HG03378 (cell line): ENCODE results near the gene MRS2.

Experiments used
- ATAC-seq: cut with Tn5 transposase; IDR thresholded peaks from one replicate; pipeline ENCODE4 v1.9.1; 2021; ENCODE audit warnings: mild to moderate bottlenecking, moderate library complexity; ENCODE audit not compliant: unreplicated experiment

Gene MRS2

DNA sequence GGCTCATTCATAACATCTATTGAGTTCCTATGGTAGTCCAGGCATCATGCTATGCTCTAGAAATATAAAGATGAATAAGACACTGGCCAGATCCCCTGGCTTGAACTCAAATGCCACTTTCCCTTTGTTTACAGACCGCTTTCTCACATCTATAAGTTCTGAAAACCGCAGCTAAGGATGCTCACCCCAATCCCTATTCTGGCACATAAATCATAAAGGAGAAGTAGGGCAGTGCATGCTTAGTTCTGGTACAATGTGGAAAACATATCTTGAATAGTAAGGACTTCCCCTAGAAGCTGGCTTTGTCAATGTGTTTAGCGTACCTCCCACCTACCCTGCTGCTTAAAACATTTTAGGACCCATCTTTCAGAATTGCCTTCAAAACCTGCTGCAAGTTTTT lies 26.4 kb downstream of the MRS2 start:
- ATAC-seq = no peak

DNA sequence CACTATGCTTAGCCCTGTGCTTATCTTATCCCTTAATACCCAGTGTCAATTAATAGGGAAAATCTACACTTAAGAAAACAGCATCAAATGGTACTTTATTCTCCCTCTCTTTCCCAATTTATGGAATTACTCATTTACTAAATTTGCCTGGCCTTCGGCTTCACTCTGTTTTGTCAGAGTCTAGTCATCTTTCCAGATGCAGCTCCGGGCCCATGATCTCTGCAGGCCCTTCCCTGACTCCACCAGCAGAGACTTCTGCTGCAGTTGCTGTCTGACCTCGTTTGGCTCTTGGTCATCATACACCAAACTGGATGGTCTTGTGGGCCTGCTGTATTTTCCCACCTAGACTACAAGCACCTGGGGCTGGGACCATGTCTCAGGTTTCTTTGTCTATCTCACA lies 27.4 kb downstream of the MRS2 start:
- ATAC-seq = no peak

DNA sequence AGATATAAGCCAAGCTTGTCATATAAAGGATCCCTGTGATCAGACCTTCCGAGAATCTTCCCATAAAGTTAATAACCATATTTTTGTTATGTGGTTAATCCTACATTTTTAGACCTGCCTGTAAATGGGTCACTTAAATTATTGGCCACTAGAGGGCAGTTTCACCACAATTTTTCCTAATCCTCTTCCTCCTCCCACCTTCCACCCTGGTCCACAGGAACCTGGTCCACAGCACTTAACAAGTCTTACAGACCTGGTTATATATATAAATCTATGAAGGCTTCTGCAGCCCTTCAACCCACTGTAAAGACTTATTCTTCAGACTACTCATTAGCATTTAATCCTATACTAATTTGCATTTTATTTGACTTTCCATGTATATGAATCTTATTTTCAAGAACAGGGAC lies 28.3 kb downstream of the MRS2 start:
- no peak for ATAC-seq

DNA sequence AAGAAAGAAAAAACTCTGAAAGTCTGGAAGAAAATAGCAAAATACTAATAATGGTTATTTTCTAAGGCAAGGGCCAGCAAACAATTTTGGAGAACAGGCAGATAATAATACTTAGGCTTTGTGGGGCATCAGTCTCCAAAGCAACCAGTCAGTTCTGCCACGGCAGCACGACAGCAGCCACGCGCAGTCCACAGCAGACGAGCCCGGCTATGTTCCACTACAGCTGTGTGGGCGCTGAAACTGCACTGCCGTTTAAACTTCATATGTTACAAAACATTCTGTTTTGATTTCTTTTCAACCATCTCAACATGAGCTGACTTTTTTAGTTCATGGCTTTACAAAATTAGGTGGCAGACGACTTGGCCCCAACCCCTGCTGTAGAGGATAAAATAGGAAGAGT lies 29.9 kb downstream of the MRS2 start:
- no peak for ATAC-seq

DNA sequence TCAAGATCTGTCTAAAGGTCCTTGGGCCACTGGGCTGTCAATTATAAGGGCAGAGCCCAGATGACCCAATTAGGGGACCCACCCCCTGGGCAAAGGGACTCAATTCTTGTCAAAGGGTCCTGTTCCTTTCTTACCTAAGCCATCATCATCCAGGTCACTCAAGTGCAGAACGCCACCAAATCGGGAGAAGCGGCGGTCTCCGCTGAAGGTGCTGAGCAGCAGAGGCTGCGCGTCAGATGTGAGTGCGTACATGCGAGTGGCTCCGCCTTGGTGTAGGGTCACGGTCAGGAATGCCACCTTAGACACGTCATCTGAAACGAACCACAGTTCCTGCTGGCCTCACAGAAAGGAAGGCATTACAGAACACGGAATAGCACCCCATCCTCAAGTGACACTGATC lies 34.2 kb downstream of the MRS2 start:
- no peak for ATAC-seq

DNA sequence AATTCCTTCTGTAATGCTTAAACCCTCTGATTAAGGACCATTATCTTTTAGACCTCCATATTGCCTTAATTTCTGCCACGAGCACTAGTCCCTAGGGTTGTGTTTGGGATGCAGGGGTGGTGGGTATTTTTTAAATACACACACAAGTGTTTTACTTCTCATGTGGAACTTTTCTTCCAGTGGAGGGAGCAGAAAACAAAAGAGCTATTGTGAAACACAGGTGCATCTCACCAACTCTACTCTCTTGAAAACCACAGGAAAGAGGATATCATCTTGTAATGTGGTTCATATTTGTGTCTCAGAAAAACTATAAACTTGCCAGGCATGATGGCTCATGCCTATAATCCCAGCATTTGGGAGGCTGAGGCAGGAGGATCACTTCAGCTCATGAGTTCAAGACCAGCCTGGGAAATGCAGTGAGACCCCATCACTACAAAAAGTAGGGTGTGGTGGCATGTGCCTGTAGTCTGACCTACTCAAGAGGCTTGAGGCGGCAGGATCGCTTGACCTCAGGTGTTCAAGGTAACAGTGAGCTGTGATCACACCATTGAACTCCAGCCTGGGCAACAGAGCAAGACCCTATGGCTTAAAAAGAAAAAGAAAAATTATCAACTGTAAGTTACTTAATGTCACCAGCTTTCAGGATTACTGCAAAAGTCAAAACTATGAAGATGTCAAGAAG lies 37.3 kb downstream of the MRS2 start:
- no peak for ATAC-seq

DNA sequence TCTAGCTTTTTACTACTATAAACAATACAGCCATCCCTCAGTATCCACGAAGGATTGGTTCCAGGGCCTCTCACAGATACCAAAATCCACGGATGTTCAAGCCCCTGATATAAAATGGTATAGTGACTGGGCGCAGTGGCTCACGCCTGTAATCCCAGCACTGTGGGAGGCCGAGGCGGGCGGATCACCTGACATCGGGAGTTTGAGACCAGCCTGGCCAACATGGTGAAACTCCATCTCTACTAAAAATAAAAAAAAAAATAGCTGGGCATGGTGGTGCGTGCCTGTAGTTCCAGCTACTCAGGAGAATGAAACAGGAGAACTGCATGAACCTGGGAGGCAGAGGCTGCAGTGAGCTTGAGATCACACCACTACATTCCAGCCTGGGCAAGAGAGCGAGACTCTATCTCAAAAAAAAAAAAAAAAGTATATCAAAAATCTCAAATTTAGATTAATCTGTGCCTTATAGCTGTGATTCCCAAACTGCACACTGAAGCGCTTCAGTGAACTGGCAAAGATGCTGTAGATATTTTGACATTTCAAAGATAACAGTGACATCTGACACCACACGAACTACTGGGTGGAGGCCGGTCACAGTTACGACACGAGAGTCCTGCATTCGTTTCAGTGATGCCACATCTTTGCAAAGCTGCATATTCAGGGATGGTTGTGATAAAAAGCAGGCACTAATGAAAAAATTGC lies 38.3 kb downstream of the MRS2 start:
- no peak for ATAC-seq

DNA sequence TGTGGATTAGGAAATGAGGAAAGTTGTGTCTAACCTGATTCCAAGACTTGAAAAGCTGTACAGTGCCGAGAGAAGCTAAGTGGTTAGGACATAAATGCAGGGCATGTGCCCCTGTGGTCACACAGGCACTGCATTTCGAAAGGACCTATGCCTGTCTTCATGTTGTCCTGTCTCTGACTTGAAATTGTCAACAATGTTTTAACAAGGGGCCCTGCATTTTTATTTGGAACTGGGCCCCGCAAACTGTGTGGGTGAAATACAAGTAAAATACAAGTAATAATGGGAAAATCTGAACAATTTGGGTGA lies 38.8 kb downstream of the MRS2 start:
- ATAC-seq = no peak

DNA sequence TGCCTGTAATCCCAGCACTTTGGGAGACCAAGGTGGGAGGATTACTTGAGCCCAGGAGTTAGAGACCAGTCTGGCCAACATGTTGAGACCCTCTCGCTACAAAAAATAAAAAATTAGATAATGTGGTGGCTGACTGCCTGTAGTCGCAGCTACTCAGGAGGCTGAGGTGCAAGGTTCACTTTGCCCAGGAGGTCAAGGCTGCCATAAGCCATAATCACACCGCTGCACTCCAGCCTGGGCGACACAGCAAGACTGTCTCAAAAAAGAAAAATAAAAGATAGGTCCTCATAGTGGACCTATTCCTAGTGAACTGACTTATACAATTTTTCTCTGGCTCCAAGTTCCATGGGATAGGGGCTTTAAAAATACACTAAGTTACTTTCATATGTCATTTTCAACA lies 41.9 kb downstream of the MRS2 start:
- ATAC-seq = no peak

DNA sequence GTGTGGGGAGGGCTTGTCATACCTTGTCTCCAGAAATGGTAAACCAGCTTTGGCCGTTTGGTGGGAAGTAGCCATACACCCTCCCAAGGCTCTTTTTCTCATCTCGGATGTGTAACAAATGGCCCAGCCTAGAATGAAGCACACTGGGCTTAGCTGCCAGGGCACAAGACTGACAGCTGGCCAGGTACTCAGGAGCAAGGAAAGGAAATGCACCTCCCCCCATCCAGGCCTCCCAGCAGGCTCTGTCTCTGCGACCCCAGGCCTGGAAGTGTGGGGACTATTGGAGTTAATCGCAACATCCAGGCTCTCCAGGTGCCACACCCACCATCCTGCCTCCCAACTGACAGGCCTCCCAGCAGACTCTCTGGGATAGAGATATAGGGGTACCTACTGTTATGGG lies 43.0 kb downstream of the MRS2 start:
- no peak for ATAC-seq

DNA sequence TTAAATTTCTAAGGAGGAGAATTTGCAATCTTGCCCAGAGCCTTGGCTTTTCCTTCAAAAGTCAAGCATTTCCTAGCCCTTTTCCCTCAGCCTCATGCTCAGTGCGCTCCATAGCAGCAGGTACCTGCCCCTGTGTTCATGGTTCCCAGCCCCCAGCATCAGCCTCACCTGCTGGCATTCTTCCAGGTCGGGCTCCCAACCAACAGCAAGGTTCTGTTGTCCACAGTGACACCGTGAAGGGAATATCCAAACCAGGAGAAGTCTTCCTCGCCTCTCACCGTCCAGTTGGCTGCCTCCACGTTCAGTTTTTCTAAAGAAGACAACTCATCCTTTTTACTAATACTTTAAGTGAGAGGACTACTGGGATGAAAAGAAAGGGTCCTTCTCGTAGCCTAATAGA lies 43.9 kb downstream of the MRS2 start:
- no peak for ATAC-seq

DNA sequence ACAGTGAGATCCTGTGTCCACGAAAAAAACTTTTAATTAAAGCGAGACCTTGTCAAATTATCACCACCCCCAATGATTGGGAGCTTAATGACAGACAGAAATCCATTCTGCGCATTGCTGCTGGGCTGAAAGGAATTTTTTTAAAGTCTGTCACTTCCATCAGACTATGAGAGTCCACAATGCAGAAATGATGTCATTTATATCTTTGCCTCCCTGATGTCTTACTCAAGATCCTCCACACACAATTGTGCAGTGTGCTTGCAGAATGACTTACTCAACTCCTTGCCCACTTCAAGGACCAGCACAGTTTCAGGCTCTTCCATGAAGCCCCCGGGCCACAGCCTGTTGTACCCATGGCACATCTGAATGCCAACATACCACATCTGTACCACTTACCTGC lies 45.7 kb downstream of the MRS2 start:
- ATAC-seq = no peak

DNA sequence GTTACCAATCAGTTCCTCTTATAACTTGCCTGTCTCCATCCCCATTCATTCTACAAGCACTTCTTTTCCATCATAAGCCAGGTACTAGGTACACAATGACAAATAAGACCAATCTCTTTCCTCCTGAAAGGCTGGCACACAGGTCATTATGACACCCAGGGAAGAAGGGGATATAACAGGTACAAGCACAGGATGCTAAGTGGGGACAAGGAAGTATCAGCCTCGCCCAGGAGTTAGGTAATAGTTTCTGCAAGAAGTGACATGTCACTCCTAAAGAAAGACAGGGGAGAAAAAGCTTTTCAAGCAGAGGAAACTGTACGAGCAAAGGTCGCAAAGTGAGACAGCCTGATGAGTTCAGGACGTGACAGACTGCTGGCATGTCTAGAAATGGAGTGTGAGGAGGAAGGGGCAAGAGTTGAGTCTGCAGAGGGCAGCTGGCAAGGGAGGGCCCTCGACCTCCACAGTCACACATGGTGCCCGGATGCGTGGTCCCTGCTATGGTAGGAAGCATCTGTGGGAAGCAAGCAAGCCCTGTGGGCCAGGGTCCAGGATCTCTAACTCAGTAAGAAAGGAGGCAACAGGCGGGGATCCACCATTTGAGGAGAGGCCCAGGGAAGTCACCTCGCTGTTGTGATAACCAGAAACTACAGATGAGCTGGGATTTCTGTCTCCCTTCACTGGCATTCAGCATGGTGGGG lies 46.2 kb downstream of the MRS2 start:
- no peak for ATAC-seq

DNA sequence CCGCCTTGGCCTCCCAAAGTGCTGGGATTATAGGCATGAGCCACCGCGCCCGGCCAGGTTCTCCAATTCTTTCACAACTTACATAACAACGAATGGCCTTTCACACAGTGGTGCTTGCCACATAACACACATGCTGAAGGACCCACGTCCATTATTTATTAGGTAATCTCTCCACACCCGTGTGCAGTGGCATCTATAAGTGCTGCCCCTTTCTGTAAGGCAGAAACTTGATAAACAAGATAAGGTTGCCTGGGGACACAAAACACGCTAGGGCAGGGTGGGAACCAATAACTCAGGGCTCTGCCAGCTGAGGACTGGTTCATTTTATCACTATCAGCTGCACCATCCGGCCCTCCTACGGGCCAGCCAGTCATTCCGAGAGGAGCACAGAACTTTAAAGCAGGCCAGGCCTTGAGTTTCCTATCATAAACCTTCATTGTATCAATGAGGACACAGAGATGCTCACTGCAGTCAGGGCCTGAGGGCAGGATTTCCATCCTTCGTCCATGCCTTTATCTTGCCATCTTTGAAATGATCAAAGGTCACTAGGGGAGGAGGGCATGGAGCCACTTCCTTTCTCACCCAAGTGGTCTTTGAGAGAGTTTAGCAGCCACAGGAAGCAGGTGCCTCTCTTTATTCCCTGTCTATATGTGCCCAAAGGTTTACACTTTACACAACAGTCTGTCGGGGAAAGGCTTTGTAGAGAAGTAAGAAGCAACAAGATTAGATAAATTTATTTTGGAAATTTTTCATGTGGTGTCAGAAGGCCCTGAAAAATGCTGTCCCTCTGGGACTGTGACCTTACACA lies 49.0 kb downstream of the MRS2 start:
- no peak for ATAC-seq

DNA sequence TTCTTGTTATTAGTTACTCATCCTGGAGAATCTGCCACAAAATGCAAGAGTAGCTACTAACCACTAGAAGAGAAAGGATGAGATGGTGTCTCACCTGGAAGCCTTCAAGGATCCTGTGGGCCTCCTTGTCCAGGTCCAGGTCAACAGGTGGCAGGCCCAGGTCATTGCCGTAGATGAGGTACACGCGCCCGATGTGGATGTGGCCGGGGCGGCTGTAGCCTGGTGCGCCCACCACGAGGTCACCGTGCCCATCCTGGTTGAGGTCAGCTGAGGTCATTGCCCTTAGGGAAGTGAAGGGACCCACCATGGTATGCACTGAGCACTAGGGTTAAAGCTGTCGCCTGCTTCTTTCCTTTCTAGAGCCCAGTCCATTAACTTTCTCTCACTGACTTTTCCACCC lies 51.2 kb downstream of the MRS2 start:
- no peak for ATAC-seq

DNA sequence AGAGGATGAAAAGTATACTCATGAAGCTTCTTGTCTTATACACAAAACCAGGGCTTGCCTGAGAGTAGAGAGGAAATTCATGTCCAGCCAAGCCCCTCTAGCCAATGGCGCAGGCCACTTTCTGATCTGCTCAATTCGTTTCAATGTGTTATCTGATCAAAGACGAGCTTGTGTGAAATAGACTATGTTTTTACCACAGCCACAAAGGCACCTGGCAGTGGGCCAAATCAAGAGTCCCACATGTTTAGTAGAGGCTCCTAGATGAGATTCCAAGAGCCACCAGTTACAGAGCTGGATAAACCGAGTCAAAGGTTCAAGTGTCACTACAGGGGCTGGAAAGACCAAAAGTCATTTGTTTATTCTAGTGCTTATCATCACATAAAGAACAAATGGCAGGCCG lies 51.7 kb downstream of the MRS2 start:
- ATAC-seq = no peak

DNA sequence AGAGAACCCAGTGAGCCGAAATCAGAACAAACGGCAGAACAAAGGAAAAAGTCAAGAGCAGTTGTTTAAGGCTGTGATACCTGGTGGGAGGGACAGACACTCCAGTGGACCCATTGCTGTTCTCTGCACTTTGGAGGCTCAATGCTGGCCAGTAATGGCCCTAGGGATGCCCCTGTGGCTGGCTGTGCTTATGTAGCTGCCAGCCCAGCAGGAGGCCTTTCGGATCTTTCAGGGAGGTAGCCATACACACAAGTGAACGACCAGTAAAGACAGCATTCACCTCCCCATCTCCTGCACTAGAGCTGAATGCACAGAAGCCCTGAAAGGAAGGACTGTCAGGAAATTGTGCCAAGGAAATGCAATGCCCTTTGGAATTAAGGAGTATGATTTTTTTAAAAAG lies 52.3 kb downstream of the MRS2 start:
- ATAC-seq = no peak

DNA sequence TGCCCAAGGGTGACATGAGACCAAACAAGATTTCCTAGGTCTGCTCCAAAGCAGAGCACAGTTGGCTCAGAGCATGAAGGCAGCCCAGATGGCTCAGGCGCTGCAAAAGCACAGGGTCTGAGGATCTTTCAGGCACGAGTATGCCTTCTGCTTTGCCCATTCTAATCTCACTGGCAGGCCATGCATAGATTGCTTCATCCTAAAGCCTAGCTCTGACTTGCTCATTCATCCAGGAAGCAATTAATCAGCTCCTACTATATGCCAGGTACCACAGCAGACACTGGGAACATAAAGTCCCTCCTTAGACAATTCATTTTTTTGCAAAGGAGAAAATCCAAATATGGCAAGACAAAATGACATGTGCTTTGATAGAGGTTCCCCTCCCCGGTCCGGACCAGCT lies 55.4 kb downstream of the MRS2 start:
- no peak for ATAC-seq

DNA sequence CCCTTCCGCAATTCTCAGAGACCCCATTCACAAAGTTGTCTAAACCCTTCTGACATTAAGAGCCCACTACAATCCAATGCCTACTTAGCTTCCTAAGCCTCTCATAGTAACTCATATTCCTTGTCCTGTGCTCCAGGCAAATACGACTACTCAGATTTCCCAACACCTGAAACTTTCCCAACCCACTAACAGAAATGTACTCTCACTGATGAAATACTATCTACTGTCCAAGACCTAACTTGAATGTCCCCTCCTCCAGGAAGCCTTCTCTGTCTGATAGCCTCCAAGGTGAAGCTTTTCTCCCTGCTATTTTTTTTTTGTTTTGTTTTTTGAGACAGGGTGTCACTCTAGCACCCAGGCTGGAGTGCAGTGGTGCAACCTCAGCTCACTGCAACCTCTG lies 56.2 kb downstream of the MRS2 start:
- no peak for ATAC-seq

DNA sequence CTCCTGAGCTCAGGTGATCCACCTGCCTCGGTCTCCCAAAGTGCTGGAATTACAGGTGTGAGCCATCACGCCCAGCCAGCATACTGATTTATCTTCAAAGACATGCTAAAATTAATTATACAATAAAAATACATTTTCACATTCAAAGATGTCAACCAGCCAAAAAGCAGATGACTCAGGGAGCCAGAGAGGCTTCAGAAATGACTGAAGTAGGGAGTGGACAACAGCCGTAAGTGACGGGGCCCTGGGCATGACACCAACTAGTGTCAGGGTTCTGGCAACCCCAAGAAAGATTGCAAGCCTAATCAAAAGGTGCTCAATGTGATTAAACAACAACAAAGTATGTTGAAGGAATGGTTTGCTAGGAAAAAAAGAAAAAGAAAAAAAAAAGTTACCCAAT lies 58.2 kb downstream of the MRS2 start:
- ATAC-seq = no peak

DNA sequence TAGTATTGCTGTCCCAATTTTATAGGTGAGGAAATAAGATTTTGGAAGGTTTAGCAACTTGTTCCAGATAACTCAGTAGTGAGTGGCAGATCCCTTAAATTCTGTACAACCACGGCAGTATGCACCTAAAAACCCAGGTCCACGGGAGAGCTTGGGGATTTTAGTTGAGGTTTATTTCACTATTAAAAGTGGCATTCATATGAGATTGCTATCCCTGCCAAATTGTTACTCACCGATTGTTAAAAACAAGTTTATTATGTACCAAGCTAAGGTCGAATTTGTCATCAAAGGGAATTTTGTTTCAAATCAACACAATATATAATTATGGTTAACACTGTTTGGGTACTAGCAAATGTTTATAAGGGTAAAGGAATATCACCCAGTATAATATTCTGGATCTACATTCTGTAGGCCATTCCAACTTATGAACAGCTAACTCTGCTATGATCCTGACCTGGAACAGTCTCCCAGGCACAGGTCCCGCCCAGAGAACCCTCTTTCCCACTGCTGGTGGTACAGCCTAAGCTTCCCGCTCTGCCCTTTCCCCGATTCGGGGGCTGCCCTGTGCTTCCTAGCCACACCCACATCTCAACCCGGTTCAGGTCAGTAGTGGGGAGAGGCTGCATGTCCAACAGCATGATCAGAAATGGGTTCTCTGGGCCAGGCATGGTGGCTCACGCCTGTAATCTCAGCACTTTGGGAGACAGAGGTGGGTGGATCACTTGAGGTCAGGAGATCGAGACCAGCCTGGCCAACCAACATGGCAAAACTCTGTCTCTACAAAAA lies 61.7 kb downstream of the MRS2 start:
- ATAC-seq = no peak
